ENCODE measurements around the gene CDCA5. TPM values are rescaled to one million over a fixed set of nuclear protein-coding genes. Genes with fewer than 3 reads are reported as not detected.
A peak's percentile ranks its signal among the peaks of the same experiment; 100 is the strongest.

The CDCA5 gene
- total RNA-seq, 3 donors from 2014 or later (not counting 1 experiment from before 2014, with no cell fraction given), result 3.3 to 6.8 (median 3.8) TPM

DNA sequence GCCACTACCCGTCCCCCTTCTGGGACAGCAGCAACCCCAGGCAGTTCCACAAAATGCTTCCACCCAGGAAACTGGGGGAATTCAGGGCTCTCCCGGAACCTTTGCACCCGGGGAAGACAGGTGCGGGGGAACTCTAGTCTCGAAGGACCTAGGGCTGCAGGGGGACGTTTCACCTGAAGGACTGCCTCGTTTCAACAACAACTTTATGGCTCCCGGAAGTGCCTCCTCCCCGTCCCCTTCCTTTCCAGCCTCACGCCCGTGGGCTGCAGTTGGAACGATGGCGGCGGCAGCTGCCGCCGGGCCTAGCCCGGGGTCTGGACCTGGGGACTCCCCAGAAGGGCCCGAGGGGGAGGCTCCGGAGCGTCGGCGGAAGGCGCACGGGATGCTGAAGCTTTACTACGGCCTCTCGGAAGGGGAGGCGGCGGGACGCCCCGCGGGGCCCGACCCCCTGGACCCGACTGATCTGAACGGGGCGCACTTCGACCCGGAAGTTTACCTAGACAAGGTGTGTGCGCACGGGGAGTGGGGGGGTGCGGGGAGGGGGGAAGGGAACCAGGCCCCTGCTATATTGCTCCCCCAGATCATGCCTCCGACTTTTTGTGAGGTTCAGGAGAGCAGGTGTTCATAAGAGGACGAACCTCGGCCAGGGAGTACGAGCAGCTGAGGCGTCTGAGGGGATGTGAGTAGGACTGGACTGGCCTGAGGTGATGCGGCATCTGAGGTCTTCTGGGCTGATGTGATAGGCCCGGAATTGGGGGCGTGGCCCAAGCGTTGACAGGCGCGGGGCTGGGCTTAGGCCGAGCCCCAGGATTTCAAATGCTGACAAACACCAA is 12.3 kb upstream of the CDCA5 start, which contains the start of gene VPS51:
VPS51 (plus strand) TSS at position 241 of the 833 bp plus-strand sequence; CDS start at position 278, 37 bp downstream.
- no peaks in the 10 kb centered on the region for H3K27me3 Mint-ChIP-seq (ENCODE audit: low read depth in 2 of 2)
- H3K27me3 ChIP-seq (ENCODE audit: control insufficient read depth, insufficient read depth, low read length), result no peaks in the 10 kb centered on the region
- H3K4me3 ChIP-seq (ENCODE audit: low read length), result peak within 1 kb of the TSS; percentile 85
- H3K4me1 ChIP-seq (ENCODE audit: control insufficient read depth, insufficient read depth, low read length), result peaks cover 19% of the 10 kb centered on the region
- peaks cover 0 to 14% of the 10 kb centered on the region in 2 donors for H3K4me1 Mint-ChIP-seq
- peak; percentile 89 to 96 (median 92) for ATAC-seq
- DNase-seq, result peak; percentile 79 to 95
- intact Hi-C loops (cut with micrococcal nuclease), result loop anchor here (1.0 to 2.0 kb wide), 3 partner anchors 12 to 21 kb away; partner anchors contain the start of genes CDCA5, TM7SF2, ZFPL1 and ZNHIT2
- H3K36me3 ChIP-seq (ENCODE audit: control insufficient read depth, insufficient read depth, low read length), result peaks cover 12% of the 10 kb centered on the region
- H3K36me3 Mint-ChIP-seq, result no peaks in the 10 kb centered on the region
- H3K4me3 Mint-ChIP-seq, result peak within 1 kb of the TSS; percentile 92
- TF ChIP-seq, protein P1, sequence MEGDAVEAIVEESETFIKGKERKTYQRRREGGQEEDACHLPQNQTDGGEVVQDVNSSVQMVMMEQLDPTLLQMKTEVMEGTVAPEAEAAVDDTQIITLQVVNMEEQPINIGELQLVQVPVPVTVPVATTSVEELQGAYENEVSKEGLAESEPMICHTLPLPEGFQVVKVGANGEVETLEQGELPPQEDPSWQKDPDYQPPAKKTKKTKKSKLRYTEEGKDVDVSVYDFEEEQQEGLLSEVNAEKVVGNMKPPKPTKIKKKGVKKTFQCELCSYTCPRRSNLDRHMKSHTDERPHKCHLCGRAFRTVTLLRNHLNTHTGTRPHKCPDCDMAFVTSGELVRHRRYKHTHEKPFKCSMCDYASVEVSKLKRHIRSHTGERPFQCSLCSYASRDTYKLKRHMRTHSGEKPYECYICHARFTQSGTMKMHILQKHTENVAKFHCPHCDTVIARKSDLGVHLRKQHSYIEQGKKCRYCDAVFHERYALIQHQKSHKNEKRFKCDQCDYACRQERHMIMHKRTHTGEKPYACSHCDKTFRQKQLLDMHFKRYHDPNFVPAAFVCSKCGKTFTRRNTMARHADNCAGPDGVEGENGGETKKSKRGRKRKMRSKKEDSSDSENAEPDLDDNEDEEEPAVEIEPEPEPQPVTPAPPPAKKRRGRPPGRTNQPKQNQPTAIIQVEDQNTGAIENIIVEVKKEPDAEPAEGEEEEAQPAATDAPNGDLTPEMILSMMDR (IDR thresholded peaks at IDR 0.05), result no peak
- H3K27ac Mint-ChIP-seq, result peak within 1 kb of the TSS; percentile 83 to 92
- H3K9me3 ChIP-seq (ENCODE audit: control insufficient read depth, insufficient read depth, low read length), result no peaks in the 10 kb centered on the region
- WGBS (ENCODE audit: insufficient coverage), result under 1% methylated on average over 52 of the region's 52 CpGs
- peak within 1 kb of the TSS; percentile 76 for H3K27ac ChIP-seq (ENCODE audit: low read length)
- no peaks in the 10 kb centered on the region for H3K9me3 Mint-ChIP-seq

GRCh38 chr11:65095427-65095826 is 11.6 kb upstream of the CDCA5 start:
- WGBS (ENCODE audit: insufficient coverage), result 88% methylated on average over 22 of the region's 22 CpGs
- H3K27me3 ChIP-seq (ENCODE audit: control insufficient read depth, insufficient read depth, low read length), result no peaks in the 10 kb centered on the region
- H3K27ac ChIP-seq (ENCODE audit: low read length), result peak overlapping the region; percentile 76
- peaks cover 19% of the 10 kb centered on the region for H3K4me1 ChIP-seq (ENCODE audit: control insufficient read depth, insufficient read depth, low read length)
- peaks cover 9% of the 10 kb centered on the region for H3K36me3 ChIP-seq (ENCODE audit: control insufficient read depth, insufficient read depth, low read length)
- H3K4me3 Mint-ChIP-seq, result peak overlapping the region; percentile 92
- no peak for DNase-seq
- no peak overlapping the region for H3K4me3 ChIP-seq (ENCODE audit: low read length)
- no peaks in the 10 kb centered on the region for H3K9me3 Mint-ChIP-seq
- TF ChIP-seq, protein P1 (IDR thresholded peaks at IDR 0.05), result no peak
- H3K36me3 Mint-ChIP-seq, result no peaks in the 10 kb centered on the region
- H3K27me3 Mint-ChIP-seq (ENCODE audit: low read depth in 2 of 2), result no peaks in the 10 kb centered on the region
- H3K27ac Mint-ChIP-seq, result peak overlapping the region; percentile 83 to 92
- H3K4me1 Mint-ChIP-seq, result peaks cover 0 to 14% of the 10 kb centered on the region in 2 donors
- intact Hi-C loops (cut with micrococcal nuclease), result no loop called here
- no peak for ATAC-seq
- H3K9me3 ChIP-seq (ENCODE audit: control insufficient read depth, insufficient read depth, low read length), result no peaks in the 10 kb centered on the region

- DNase-seq (no peak), ATAC-seq (no peak)
- 98% methylated on average over 3 of the region's 4 CpGs for WGBS (ENCODE audit: insufficient coverage)
- peaks cover 7% of the 10 kb centered on the region for H3K36me3 Mint-ChIP-seq
- Histone ChIP-seq H3K4me1 (ENCODE audit: control insufficient read depth, insufficient read depth, low read length) (peaks cover 3% of the 10 kb centered on the region), H3K27me3 (ENCODE audit: control insufficient read depth, insufficient read depth, low read length) (no peaks in the 10 kb centered on the region), H3K36me3 (ENCODE audit: control insufficient read depth, insufficient read depth, low read length) (peaks cover 34% of the 10 kb centered on the region), H3K27ac (ENCODE audit: low read length) (no peak overlapping the region), H3K9me3 (ENCODE audit: control insufficient read depth, insufficient read depth, low read length) (no peaks in the 10 kb centered on the region), H3K4me3 (ENCODE audit: low read length) (no peak overlapping the region)
- no peaks in the 10 kb centered on the region for H3K9me3 Mint-ChIP-seq
- intact Hi-C loops (cut with micrococcal nuclease), result no loop called here
- no peak overlapping the region for H3K27ac Mint-ChIP-seq
- H3K27me3 Mint-ChIP-seq (ENCODE audit: low read depth in 2 of 2), result no peaks in the 10 kb centered on the region
- H3K4me1 Mint-ChIP-seq, result peaks cover 2 to 4% of the 10 kb centered on the region in 2 donors
- TF ChIP-seq, protein P1 (IDR thresholded peaks at IDR 0.05), result no peak
- H3K4me3 Mint-ChIP-seq, result no peak overlapping the region
These were observed 6.8 kb upstream of the CDCA5 start for GRCh38 chr11:65090628-65091027.
